HG02981 (cell line): ENCODE data around the gene CSN1S1.
A peak's percentile ranks its signal among the peaks of the same experiment; 100 is the strongest.
"Not testable (repeated sequence)": the region's sequence is repeated elsewhere in the genome, so short reads cannot be mapped to it uniquely, and the experiment has no call there.

Experiments used
- ATAC-seq: cut with Tn5 transposase; IDR thresholded peaks from one replicate; pipeline ENCODE4 v1.9.1; 2021; ENCODE audit warnings: mild to moderate bottlenecking, moderate library complexity; ENCODE audit not compliant: unreplicated experiment

CSN1S1 gene

GRCh38 chr4:69930768-69931167 lies at the start of gene CSN1S1:
Gene CSN1S1 (plus strand): TSS chr4:69931068. CDS start chr4:69932556, 1,488 bp downstream.
- no peak for ATAC-seq

- ATAC-seq: peak; percentile 87
These were observed 49.6 kb upstream of the CSN1S1 start for GRCh38 chr4:69881173-69881773.

DNA sequence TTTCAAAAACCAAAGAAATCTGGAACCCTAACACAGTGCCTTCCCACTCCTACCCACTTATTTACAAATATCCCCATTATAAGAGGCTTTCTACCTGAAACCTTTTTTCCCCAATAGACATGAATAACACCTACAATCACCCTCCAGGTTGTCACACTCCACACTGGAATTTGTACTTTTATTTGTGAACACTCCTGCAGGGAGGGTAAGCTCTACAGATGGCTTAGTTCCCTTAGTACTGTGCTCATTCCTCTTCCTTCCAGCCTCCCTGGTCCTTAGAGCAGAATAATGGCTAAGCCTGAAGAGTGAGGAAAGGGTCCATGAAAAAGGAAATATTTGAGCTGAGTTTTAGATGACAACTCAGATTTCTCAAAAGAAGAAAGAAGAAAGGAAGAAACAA lies 48.7 kb upstream of the CSN1S1 start:
- ATAC-seq: no peak

DNA sequence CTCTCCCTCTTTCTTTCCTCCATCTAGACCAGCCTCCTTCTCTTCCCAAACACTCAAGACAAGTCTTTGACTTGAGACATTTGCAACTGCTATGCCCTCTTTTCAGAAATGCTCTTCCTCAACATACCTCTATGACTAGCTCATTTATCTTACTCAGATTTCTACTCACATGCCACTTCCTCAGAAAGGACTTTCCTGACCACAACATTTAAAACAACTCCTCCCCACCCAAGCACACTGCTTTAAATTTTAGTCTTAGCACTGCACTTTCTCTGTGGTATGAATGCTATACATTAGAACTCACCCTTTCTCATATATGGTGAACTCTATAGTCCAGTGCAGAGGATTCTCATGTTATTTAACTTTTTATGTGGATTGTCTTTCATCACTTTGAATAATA lies 42.5 kb upstream of the CSN1S1 start:
- no peak for ATAC-seq

DNA sequence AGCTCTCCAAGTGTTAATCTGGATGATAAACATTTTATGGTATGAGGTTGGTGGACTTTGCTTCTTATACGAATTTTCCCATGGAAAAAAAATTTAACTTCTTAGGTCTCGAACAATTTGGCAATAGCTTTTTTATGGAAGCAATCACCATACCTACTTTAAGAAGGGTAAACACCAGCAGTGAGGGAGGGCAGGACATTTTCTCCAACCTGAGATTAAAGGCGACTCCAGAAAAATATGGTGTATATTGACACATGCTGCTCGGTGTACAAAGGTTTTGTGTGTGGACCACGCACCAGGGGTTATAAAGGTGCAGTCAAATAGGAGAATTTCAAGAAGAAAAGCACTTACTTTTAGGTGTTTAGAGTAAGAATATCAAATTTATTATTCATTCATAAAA lies 36.7 kb upstream of the CSN1S1 start:
- ATAC-seq: no peak

- no peak for ATAC-seq
These were observed 36.1 kb upstream of the CSN1S1 start for GRCh38 chr4:69894721-69895120.

DNA sequence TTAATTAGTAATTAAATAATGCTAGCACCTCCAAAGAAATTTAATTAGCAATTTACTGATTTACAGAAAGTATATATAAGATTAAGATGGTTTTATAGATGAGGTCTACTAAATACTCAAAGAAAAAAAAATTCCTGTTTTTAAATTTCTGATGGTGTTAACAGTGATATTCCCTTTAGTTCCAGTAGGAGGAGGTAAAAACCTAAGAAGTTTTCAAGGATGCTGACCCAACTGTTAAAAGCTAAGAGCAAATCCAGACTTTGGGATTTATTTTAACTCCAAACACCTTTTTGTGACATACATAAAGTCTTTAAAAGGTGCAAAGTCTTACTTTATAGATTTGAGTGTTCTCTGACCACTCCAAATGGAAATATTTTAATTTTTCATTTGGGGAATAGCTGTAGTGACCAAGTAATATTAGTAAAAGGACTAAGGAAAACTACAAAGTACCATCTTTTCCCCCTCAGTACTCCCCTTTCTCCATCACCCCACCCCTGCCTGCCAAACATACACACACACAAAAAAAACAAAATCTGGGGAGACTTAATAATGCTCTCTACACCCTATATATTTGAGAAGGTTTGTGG lies 34.2 kb upstream of the CSN1S1 start:
- no peak for ATAC-seq

- no peak for ATAC-seq
These were observed 23.7 kb upstream of the CSN1S1 start for GRCh38 chr4:69907151-69907550.

- ATAC-seq: no peak
These were observed 21.7 kb upstream of the CSN1S1 start for GRCh38 chr4:69909195-69909594.

DNA sequence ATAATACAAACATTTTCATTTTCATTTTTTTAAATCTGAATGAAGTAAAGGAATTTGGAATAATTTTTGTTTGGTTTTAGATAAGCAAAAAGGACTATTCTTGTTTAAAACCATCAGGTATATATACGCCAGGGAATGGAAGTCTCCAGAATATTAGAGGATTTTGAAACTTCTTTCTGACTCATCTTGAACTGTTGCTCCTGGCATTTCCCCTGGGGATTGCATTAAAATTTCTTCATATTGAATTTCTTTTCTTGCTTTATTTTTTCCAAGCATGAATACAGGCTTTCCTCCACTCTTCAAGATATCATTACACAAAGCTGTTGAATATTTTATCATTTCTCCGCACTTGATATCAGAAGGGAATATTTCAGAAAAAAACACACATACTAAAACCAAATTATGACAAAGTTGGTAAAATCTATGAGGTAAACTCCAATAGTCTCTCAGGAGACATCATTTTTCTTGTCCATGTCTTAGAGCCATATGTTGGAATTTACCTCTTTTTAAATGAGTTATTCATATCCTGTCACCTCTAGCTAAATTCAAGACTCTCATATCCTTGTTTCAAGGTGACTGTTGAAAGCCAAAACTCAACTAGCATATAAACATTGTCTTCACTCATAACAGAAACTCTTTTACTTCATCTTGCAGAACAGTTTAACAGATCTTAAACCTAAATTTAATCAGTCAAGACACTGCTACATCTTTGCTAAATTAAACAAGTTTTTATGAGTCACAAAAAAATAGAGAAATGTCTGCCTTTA lies 20.7 kb upstream of the CSN1S1 start:
- peak; percentile 66 for ATAC-seq

- ATAC-seq: no peak
These were observed 10.0 kb upstream of the CSN1S1 start for GRCh38 chr4:69920874-69921273.

DNA sequence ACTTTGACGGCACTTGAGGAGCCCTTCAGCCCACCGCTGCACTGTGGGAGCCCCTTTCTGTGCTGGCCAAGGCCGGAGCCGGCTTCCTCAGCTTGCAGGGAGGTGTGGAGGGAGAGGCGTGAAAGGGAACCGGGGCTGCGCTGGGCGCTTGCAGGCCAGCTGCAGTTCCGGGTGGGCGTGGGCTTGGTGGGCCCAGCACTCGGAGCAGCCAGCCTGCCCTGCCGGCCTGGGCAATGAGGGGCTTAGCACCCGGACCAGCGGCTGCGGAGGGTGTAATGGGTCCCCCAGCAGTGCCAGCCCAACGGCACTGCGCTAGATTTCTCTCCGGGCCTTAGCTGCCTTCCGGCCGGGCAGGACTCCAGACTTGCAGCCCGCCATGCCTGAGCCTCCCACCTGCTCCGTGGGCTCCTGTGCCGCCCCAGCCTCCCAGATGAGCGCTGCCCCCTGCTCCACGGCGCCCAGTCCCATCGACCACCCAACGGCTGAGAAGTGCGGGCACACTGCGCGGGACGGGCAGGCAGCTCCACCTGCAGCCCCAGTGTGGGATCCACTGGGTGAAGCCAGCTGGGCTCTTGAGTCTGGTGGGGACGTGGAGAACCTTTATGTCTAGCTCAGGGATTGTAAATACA lies 7.0 kb upstream of the CSN1S1 start:
- not testable (repeated sequence) for ATAC-seq

- no peak for ATAC-seq
These were observed 3.3 kb downstream of the CSN1S1 start for GRCh38 chr4:69934150-69934549.

- ATAC-seq: no peak
These were observed 5.7 kb downstream of the CSN1S1 start for GRCh38 chr4:69936566-69936965.

DNA sequence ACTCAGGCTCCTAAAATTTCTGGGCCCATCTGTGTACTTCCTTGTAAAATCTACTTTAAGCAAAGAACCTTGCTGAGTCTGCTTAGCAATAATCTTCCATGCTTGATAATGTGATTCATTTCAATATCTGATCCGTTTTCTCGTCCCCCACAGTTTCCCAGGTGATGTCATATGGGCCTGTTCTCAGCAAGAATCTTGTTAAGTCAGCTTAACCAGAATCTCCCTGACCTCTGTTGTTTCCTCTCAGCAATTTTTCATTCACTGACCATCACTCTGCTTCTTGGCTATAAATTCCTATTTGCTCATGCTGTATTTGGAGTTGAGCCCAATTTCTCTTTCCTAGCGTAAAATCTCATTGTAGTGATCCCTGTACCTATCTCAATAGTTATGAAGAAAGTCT lies 20.7 kb downstream of the CSN1S1 start:
- no peak for ATAC-seq

GRCh38 chr4:69957209-69957608 lies 26.3 kb downstream of the CSN1S1 start:
- no peak for ATAC-seq

DNA sequence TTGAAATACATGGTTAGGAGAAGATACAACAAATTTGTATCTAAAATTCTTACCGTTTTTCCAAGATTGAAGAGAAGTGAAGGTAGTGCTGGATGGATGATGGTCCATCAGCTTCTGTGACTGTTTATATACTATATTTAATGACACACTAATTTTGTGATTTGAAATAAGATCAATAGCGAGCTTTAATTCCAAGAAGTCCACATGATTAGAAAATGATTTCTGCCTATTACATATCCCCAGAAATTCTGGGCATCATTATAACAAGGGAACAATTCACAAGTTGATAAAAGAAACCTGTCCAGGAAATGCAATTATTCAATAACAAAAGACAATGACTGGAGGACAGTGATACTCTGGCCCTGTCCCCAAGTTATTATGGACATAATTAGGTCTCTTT lies 34.8 kb downstream of the CSN1S1 start, which contains the start of gene CSN2:
TSS of gene CSN2 (minus strand) at position 101 of the 400 bp plus-strand sequence. CDS start 4,733 bp downstream, outside the sequence.
- ATAC-seq: no peak

- ATAC-seq: no peak
These were observed 39.2 kb downstream of the CSN1S1 start for GRCh38 chr4:69970071-69970470.

- no peak for ATAC-seq
These were observed 43.8 kb downstream of the CSN1S1 start for GRCh38 chr4:69974631-69975030.

DNA sequence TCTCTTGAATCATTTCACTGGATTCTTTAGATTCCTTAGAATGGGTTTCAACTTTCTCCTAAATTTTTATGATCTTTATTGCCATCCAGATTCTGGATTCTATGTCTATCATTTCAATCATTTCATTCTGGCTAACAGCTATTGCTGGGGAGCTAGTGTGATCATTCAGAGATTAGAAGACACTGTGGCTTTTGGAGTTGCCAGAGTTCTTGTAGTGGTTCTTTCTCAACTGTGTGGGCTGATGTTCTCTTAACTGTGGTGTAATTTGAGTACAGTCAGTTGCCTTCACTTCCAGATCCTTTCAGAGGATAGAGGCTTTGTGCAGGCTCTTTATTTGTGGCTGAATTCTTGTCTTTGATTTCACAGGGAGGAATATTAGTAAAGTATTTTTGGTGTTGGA lies 46.7 kb downstream of the CSN1S1 start:
- ATAC-seq: no peak

DNA sequence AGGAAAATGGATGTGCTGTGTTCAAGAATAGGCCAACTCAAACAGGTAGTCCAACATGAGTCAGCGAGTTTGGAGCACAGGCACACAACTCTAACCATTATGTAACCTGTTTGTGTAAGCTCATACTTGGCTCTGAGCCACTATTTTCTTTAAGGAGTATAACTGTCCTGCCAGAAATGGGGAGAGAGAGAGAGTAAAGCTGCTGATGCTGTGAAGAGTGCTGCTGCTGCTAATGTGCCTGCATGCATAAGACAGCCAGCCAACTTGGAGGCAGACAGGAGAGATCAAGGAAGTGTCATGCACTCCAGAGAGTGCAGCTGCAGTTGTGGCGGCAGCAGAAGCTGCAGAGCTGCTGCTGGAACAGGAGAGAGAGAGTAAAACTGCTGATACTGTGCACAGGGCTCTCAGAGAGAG lies 53.2 kb downstream of the CSN1S1 start:
- no peak for ATAC-seq

DNA sequence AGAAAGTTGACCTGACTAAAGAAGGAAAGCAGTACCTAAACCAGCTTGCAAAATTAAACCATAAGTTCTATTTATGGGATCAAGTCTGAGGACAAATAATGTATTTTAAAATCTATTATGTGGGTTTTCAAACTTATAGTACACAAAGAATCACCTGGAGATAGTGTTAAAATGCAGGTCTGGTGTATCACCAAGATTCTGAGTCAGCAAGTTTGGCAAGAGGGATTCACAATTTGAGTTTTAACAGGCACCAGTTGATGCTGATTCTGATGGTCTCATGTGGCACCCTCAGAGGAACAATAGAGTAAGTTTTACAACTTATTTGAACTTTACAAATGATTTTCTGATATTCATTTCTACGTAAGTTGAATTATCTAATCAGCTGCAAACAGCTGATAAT lies 55.8 kb downstream of the CSN1S1 start:
- ATAC-seq: no peak
